SKM-1 treated with dmso at 0.1 percent for 144 hours (cell line): ENCODE results near the gene AURKB.
"Not testable (repeated sequence)": the region's sequence is repeated elsewhere in the genome, so short reads cannot be mapped to it uniquely, and the experiment has no call there.

Experiments
- DNase-seq: peaks from one replicate; lab custom pipeline; 2025; ENCODE audit not compliant: unreplicated experiment; lab: John Stamatoyannopoulos, UW

Gene AURKB

GRCh38 chr17:8189041-8189710 lies 21.2 kb downstream of the AURKB start:
- no peak for DNase-seq

- no peak for DNase-seq
Observed at GRCh38 chr17:8188263-8188839, 22.0 kb downstream of the AURKB start.

- peak; percentile 89 for DNase-seq
Observed at GRCh38 chr17:8187517-8188262, 22.7 kb downstream of the AURKB start.

- peak; percentile 71 for DNase-seq
Observed at GRCh38 chr17:8186787-8187516, 23.4 kb downstream of the AURKB start.

GRCh38 chr17:8186446-8186786 lies 24.0 kb downstream of the AURKB start:
- DNase-seq, result no peak

- no peak for DNase-seq
Observed at GRCh38 chr17:8185582-8186445, 24.6 kb downstream of the AURKB start.

GRCh38 chr17:8176998-8177731 lies 33.2 kb downstream of the AURKB start:
- DNase-seq, result no peak

- peak; percentile 66 for DNase-seq
Observed at GRCh38 chr17:8176197-8176940, 34.0 kb downstream of the AURKB start, which contains the start of gene TMEM107. Gene TMEM107, minus strand, starts transcription at chr17:8176380. Its CDS starts 94 bp downstream, at chr17:8176286.

GRCh38 chr17:8175795-8176196 lies 34.6 kb downstream of the AURKB start:
- no peak for DNase-seq

- no peak for DNase-seq
Observed at GRCh38 chr17:8173871-8174322, 36.5 kb downstream of the AURKB start.

GRCh38 chr17:8173056-8173870 lies 37.1 kb downstream of the AURKB start:
- DNase-seq, result peak; percentile 76

- DNase-seq, result not testable (repeated sequence)
Observed at GRCh38 chr17:8170186-8170585, 40.2 kb downstream of the AURKB start.

- no peak for DNase-seq
Observed at GRCh38 chr17:8167526-8167925, 42.8 kb downstream of the AURKB start.

- DNase-seq, result no peak
Observed at GRCh38 chr17:8166731-8167130, 43.6 kb downstream of the AURKB start.

GRCh38 chr17:8164815-8165131 lies 45.6 kb downstream of the AURKB start:
- no peak for DNase-seq

- DNase-seq, result peak; percentile 47
Observed at GRCh38 chr17:8163978-8164814, 46.2 kb downstream of the AURKB start.
